VCaP (cell line): ENCODE data around the gene COL2A1.
"Not testable (repeated sequence)": the region's sequence is repeated elsewhere in the genome, so short reads cannot be mapped to it uniquely, and the experiment has no call there.

Experiments
- H3K27ac ChIP-seq: fragments of 450-650 bp; 2 replicates; pipeline ENCODE4 v1.5.1; 2017
- CTCF ChIP-seq: fragments of 450-650 bp; conservative IDR thresholded peaks from 2 replicates; pipeline ENCODE4 v1.5.1; 2017; ENCODE audit warnings: mild to moderate bottlenecking, moderate library complexity

Gene COL2A1

GRCh38 chr12:47970843-47971242 lies 33.4 kb downstream of the COL2A1 start:
- TF ChIP-seq CTCF, result no peak
- H3K27ac ChIP-seq, result no peak overlapping the region

GRCh38 chr12:47969845-47970244 lies 34.4 kb downstream of the COL2A1 start:
- H3K27ac ChIP-seq, result no peak overlapping the region
- no peak for TF ChIP-seq CTCF

- TF ChIP-seq CTCF, result no peak
- no peak overlapping the region for H3K27ac ChIP-seq
Measured at GRCh38 chr12:47967461-47968321, 36.6 kb downstream of the COL2A1 start.

- H3K27ac ChIP-seq, result peak overlapping the region; percentile 85
- TF ChIP-seq CTCF, result no peak
Measured at GRCh38 chr12:47965581-47965980, 38.7 kb downstream of the COL2A1 start.

GRCh38 chr12:47964106-47964728 lies 40.1 kb downstream of the COL2A1 start:
- no peak for TF ChIP-seq CTCF
- H3K27ac ChIP-seq, result peak overlapping the region; percentile 85

- TF ChIP-seq CTCF, result peak; percentile 100
- H3K27ac ChIP-seq, result peak within 1 kb of the TSS; percentile 85
Measured at GRCh38 chr12:47963340-47964040, 40.8 kb downstream of the COL2A1 start, which contains the start of gene TMEM106C. TMEM106C (plus strand) TSS chr12:47963596; CDS start chr12:47964237, 641 bp downstream.

- TF ChIP-seq CTCF, result no peak
Measured at GRCh38 chr12:47962198-47962597, 42.1 kb downstream of the COL2A1 start.

GRCh38 chr12:47957671-47958070 lies 46.6 kb downstream of the COL2A1 start:
- not testable (repeated sequence) for H3K27ac ChIP-seq

More at GRCh38 chr12:47962198-47962597, 42.1 kb downstream of the COL2A1 start:
- H3K27ac ChIP-seq, result no peak overlapping the region
